OCI-LY3 (cell line): ENCODE results near the gene ZBTB42.
A peak's percentile ranks its signal among the peaks of the same experiment; 100 is the strongest.

Experiments
- H2AFZ ChIP-seq: fragments of 200-600, 300-600 bp; shearing (Covaris generic); 2 replicates; pipeline ENCODE4 v1.6.0; 2014; ENCODE audit warnings: antibody characterized with exemption, low read depth, low read length
- H3K27ac ChIP-seq: fragments of 200-600, 300-600 bp; sonication (generic); 2 replicates; pipeline ENCODE4 v1.5.1; 2014; ENCODE audit warnings: mild to moderate bottlenecking, low read length, moderate library complexity, mixed read lengths
- H3K27me3 ChIP-seq: fragments of 200-600, 300-600 bp; sonication (generic); 2 replicates; pipeline ENCODE4 v1.6.1; 2014; ENCODE audit warnings: low read depth, low read length, mixed read lengths
- H3K36me3 ChIP-seq: fragments of 200-600, 300-600 bp; sonication (generic); replicated peaks from 2 replicates; pipeline ENCODE3; 2014; ENCODE audit warnings: low read depth, low read length, mixed read lengths
- H3K4me1 ChIP-seq: fragments of 300-600, 200-600 bp; sonication (generic); 2 replicates; pipeline ENCODE4 v1.6.1; 2014; ENCODE audit warnings: low read length, mixed read lengths
- H3K4me2 ChIP-seq: fragments of 200-600, 300-600 bp; sonication (generic); 2 replicates; pipeline ENCODE4 v1.6.1; 2014; ENCODE audit warnings: low read length, mixed read lengths
- H3K4me3 ChIP-seq: fragments of 300-600, 200-600 bp; sonication (generic); 2 replicates; pipeline ENCODE4 v1.5.1; 2014; ENCODE audit warnings: antibody characterized with exemption, mild to moderate bottlenecking, low read length, moderate library complexity
- H3K79me2 ChIP-seq: fragments of 300-600, 200-600 bp; shearing (Covaris generic); 2 replicates; pipeline ENCODE4 v1.6.1; 2014; ENCODE audit warnings: mild to moderate bottlenecking, low read length, mixed read lengths
- H3K9ac ChIP-seq: fragments of 300-600, 200-600 bp; shearing (Covaris generic); 2 replicates; pipeline ENCODE4 v1.6.0; 2014; ENCODE audit warnings: mild to moderate bottlenecking, low read length, moderate library complexity
- H3K9me3 ChIP-seq: fragments of 200-600, 300-600 bp; shearing (Covaris generic); 2 replicates; pipeline ENCODE4 v1.6.1; 2014; ENCODE audit warnings: low read length, mixed read lengths; ENCODE audit not compliant: insufficient read depth
- H4K20me1 ChIP-seq: fragments of 200-600, 300-600 bp; sonication (generic); 2 replicates; pipeline ENCODE4 v1.6.1; 2016; ENCODE audit warnings: low read length, mixed read lengths; ENCODE audit not compliant: insufficient read depth
- CTCF ChIP-seq: fragments of 200-600, 300-600 bp; sonication (generic); IDR thresholded peaks from 2 replicates; pipeline ENCODE4 v1.5.1; 2014; ENCODE audit warnings: antibody characterized with exemption, low read length, low read depth
- EZH2phosphoT487 ChIP-seq: fragments of 200-600 bp; shearing (Covaris generic); IDR thresholded peaks from 2 replicates; pipeline ENCODE4 v1.6.1; 2018; ENCODE audit warnings: antibody characterized with exemption, mixed run types, low read depth

ZBTB42 gene

DNA sequence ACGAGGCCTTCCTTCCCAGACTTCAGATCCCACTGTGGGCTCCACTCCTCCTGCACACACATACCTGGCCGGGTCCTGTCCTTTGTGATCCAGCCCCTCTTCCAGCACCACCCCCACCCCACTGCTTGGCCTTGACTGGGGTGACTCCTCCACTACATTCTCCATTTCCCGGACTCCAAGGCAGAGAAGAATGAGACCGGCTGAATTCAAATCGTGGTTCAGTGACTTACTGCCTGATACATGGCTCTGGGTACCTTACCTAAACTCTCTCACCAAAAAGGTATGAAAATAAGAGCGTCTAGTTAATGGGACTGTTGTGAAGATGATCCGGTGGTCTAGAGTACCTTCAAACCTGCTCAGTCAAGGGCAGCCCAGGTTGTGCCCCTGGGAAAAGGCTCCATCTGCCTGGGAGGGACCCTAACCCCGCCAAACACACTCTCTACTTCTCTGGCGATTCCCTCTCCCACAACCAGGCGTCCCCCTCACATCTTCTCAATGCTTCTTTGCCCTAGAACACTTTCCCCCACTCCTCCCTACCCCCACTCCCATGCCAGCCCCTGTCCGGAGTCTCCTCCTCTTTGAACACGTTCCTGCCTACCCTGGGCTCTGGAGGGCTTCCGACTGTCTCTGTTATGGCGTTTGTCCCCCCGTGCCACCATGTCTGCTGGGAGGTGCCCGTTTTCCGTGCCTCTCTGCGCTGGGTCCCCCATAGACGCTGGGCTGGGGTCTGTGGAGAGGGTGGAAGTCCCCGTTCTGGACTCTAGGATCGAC is 1.5 kb upstream of the ZBTB42 start:
- H3K9me3 ChIP-seq, result no peaks in the 10 kb centered on the region
- no peak overlapping the region for H3K27ac ChIP-seq
- H3K9ac ChIP-seq, result peak overlapping the region; percentile 64
- peak overlapping the region; percentile 67 for H3K4me2 ChIP-seq
- peaks cover 3% of the 10 kb centered on the region for H4K20me1 ChIP-seq
- H3K79me2 ChIP-seq, result peaks cover 10% of the 10 kb centered on the region
- H3K4me1 ChIP-seq, result peaks cover 34% of the 10 kb centered on the region
- peak overlapping the region; percentile 81; the same call in 1 of the 2 replicates for H2AFZ ChIP-seq
- TF ChIP-seq EZH2phosphoT487 (no peak), CTCF (peak; percentile 13; the same call in 1 of the 2 replicates)
- no peaks in the 10 kb centered on the region for H3K36me3 ChIP-seq
- H3K27me3 ChIP-seq, result peaks cover 38% of the 10 kb centered on the region
- H3K4me3 ChIP-seq, result peak overlapping the region; percentile 73

DNA sequence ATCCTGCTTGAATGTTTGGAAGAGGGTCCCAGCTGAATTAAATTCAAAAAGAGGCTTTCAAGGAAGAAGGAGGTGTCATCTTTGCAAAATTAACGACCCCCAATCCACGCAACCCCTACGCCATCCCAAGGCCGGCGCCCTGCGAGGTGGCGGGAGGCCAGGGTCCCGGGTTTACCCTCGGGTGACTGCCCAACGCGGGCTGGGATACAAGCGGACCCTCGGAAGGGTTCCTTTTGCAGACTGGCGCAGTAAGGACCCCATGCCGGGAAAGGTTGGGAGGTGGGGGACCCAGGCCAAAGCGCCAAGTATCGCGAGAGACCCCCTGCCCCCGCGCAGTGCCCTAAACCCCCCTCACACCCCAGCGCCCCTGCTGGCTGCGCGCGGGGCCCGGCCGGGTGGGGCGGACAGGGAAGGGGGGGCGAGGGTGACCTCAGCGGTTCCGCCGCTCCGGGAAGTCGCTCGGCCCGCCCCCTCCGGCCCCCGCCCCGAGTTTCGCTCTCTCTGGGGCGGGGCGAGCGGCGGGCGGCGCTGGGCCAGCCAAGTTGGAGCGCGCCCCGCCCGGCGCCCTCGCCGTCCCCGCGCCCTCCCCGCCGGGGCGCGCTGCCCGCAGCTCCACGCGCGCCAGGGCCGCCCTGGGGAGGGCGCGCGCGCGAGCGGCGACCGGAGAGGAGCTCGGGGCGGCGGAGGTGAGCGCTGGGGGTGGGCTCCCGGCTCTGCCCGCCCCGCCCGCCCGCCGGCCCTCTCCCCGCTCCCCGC is 708 bp upstream of the ZBTB42 start:
- H2AFZ ChIP-seq, result peak overlapping the region; percentile 81
- H3K4me2 ChIP-seq, result peak overlapping the region; percentile 67
- TF ChIP-seq CTCF (peak; percentile 19), EZH2phosphoT487 (no peak)
- no peaks in the 10 kb centered on the region for H3K9me3 ChIP-seq
- peaks cover 2% of the 10 kb centered on the region; the same call in 1 of the 2 replicates for H3K79me2 ChIP-seq
- H3K27me3 ChIP-seq, result peaks cover 38% of the 10 kb centered on the region
- H3K36me3 ChIP-seq, result no peaks in the 10 kb centered on the region
- no peak overlapping the region for H3K27ac ChIP-seq
- H3K9ac ChIP-seq, result peak overlapping the region; percentile 64
- H3K4me3 ChIP-seq, result peak overlapping the region; percentile 94
- no peaks in the 10 kb centered on the region for H4K20me1 ChIP-seq
- peaks cover 34% of the 10 kb centered on the region for H3K4me1 ChIP-seq

- Histone ChIP-seq H3K9ac (peak overlapping the region; percentile 67), H2AFZ (no peak overlapping the region), H3K27me3 (peaks cover 38% of the 10 kb centered on the region), H3K4me1 (peaks cover 25% of the 10 kb centered on the region), H3K4me3 (peak overlapping the region; percentile 94), H3K79me2 (no peaks in the 10 kb centered on the region), H3K27ac (no peak overlapping the region), H3K36me3 (no peaks in the 10 kb centered on the region), H4K20me1 (no peaks in the 10 kb centered on the region), H3K4me2 (peak overlapping the region; percentile 99), H3K9me3 (no peaks in the 10 kb centered on the region)
- TF ChIP-seq CTCF, result no peak
- no peak for TF ChIP-seq EZH2phosphoT487
Observed at GRCh38 chr14:104801520-104802393, 856 bp downstream of the ZBTB42 start.
